ENCODE results near the gene CACYBP. TPM values are rescaled to one million over a fixed set of nuclear protein-coding genes. Genes with fewer than 3 reads are reported as not detected.

Gene CACYBP
- total and polyA plus RNA-seq, 4 donors: 40.6 to 219 (median 65.1) TPM

GRCh38 chr1:175054736-175055135 lies 55.0 kb downstream of the CACYBP start:
- no peak for ATAC-seq (ENCODE audit: insufficient read depth, low FRiP score)
- Histone ChIP-seq H3K9me3 (ENCODE audit: control insufficient read depth in 4 of 4, insufficient read depth in 3 of 4, low read length in 3 of 4) (peaks cover 0 to 2% (median 0%) of the 10 kb centered on the region in 4 donors), H3K27me3 (ENCODE audit: control insufficient read depth in 3 of 3, insufficient read depth in 3 of 3, low read length in 2 of 3) (no peaks in the 10 kb centered on the region), H3K9ac (ENCODE audit: insufficient read depth in 1 of 2, low read length in 2 of 2) (no peak overlapping the region), H3K27ac (ENCODE audit: low read depth in 1 of 2, low read length in 1 of 2) (no peak overlapping the region), H3K4me3 (no peak overlapping the region), H3K36me3 (ENCODE audit: control insufficient read depth in 4 of 4, insufficient read depth in 4 of 4, low read length in 4 of 4) (no peaks in the 10 kb centered on the region), H3K4me1 (ENCODE audit: control insufficient read depth in 5 of 5, insufficient read depth in 5 of 5, low read length in 5 of 5) (no peaks in the 10 kb centered on the region)
- no peak for DNase-seq
- WGBS, 2 donors: 84 to 88% methylated on average over 3 of the region's 3 CpGs
- TF ChIP-seq CTCF (IDR thresholded peaks at IDR 0.05; ENCODE audit: control extremely low read depth, extremely low read depth): no peak

Small RNA genes within 50 kb of the gene (small RNA-seq; reads per million reads assigned to genes)
- gene RF00019 (ENCODE audit: low replicate concordance): not detected
- gene RNU6-307P (ENCODE audit: low replicate concordance): not detected

Other genes with a start within 250 kb of the CACYBP start
- gene MRPS14, start 23.5 kb downstream of the CACYBP start, total RNA-seq: 10 to 100 TPM; 24.3 to 39.7 TPM
- gene MRPS14, start 23.5 kb downstream of the CACYBP start, polyA plus RNA-seq: 10 to 100 TPM; 13.4 to 22.6 TPM
- gene TNN, start 67.9 kb downstream of the CACYBP start, total RNA-seq: 1 to 10 TPM in 1 of 2 donors, not detected in 1; 1.3 TPM
- under 1 TPM; 0.02 to 0.04 TPM for gene TNN, start 67.9 kb downstream of the CACYBP start, polyA plus RNA-seq
- gene KIAA0040, start 192.8 kb downstream of the CACYBP start, total RNA-seq: 10 to 100 TPM; 23.9 to 35.1 TPM
- gene KIAA0040, start 192.8 kb downstream of the CACYBP start, polyA plus RNA-seq: 10 to 100 TPM; 13.4 to 37.9 TPM